Nucleus accumbens (tissue), 56 donors: ENCODE data around the gene RNASE8.

Source experiments
- DNase-seq, 56 donors: peaks; one replicate each; lab custom pipeline; 2025; lab: John Stamatoyannopoulos, UW

Gene RNASE8

DNA sequence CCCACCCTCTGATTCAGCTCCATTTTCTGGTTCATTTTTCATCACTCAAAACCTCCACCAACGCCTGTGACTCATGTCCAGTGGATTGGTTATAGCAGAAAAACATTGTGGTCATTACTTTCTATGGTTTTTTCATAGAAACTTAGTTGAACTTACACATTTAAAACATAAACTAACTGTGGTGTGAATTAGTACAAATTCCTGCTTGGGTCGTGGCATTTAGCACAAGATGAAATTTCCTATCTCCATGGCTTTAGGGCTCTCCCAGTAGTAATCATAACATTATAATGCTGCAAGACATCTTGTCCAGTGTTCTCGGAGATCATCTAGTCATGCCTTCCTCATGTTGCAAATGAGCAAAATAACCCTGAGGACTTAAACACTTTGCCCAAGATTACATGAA, 8.3 kb upstream of the RNASE8 start:
- no peak for DNase-seq

GRCh38 chr14:21050597-21050996, 7.0 kb upstream of the RNASE8 start:
- no peak for DNase-seq

GRCh38 chr14:21053184-21054122, 4.2 kb upstream of the RNASE8 start:
- no peak for DNase-seq

DNA sequence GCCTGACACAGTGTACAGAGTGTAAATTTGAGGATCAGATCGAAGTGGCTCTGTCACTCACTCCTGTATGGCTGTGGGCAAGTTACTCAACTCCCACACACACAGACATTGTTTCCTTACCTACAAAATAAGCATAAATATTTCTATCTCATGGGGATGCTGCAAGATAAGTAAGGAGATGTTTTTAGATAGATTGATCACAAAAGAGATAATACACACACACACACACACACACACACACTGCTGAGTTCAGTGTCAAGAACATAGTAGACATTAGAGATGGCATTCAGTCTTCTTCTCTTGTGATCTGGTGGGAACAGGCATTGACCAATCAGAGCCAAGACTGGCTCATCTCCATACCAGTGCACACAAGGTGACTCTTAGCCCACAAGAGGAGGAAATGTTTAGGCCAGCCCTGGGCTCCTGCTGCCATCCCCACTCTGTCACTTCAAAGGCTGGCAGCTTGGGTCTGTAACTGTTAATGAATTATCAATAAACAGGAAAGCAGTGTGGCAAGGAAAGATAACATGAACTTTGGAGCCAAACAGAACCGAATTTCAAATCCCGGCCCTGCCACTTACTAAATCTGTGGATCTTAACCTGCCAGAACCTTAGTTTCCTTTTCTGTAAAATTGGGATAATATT, 3.4 kb upstream of the RNASE8 start:
- DNase-seq = no peak

DNA sequence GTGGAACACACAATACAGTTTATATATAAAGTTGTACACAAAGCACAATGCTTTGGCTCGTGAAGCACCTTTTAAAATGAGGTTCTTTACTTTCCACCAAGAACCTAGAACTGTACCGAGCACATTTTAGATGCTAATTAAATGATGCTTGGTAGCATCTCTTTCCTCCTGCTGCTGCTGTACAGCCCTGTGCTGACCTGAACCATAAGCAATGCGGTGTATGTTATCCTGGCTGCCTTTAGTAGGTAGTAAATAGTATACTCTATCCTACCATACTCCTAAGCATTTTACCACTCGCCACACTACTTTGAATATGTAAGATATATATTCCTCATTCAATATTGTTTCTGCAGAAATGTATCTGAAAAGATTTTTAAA, 2.9 kb upstream of the RNASE8 start:
- no peak for DNase-seq

- no peak for DNase-seq
Measured at GRCh38 chr14:21055432-21056117, 2.0 kb upstream of the RNASE8 start.

- DNase-seq = no peak
Measured at GRCh38 chr14:21056520-21057163, 980 bp upstream of the RNASE8 start.

DNA sequence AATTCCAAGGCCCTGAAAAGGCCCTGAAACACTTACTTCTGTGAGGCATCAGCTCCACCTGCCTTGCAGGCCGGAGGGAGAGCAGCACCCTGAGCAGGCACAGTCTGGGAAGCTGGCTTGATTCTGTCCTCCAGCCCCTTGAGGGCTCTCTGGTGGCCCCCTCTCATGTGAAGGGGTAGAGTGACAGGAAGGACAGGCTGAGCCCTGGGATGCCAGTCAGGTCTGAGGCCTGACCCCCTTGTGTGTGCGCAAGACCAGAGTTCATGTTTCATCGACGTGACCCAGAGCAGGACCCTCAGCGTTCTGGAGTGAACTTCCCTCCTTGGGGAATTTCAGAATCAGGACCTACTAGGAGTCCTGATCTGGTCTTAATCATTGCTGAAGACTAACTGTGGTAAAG, 1.3 kb downstream of the RNASE8 start:
- DNase-seq = no peak

DNA sequence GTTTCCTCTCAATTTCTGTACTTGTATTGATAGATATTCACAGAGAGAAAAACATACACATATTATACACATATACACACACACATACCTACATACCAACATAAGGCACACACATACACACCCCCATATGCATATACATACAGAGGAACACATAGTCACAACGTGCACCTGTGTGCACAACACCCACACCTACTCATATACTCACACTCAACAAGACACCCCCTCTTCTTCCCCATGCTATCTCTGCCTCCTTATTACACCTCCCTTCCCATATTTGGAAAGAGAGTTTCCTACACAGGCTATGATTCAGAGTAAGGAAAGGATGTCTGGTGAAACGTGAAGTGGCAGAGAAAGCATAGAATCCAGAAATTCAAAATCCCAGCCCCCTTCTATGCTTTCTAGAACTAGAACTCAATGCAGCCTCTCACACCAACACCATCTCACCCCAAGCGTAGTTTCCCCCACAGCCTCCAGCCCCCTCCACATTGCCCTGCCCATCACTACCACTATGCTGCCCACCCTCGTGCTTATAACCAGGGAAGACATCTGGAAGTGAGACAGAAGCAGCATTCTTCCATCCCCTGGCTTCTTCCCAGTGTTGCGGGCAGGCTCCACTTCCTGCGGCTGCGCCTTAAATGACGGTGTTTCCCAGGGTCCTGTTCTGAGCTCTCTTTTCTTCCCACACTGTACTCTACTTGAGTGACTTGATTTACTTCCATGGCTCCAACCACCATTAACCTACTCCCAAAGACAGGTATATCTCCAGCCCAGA, 2.4 kb downstream of the RNASE8 start:
- peak in 21 of 56 donors; percentile 5 to 52 (median 16) for DNase-seq

- no peak for DNase-seq
Measured at GRCh38 chr14:21060614-21061346, 3.2 kb downstream of the RNASE8 start.

DNA sequence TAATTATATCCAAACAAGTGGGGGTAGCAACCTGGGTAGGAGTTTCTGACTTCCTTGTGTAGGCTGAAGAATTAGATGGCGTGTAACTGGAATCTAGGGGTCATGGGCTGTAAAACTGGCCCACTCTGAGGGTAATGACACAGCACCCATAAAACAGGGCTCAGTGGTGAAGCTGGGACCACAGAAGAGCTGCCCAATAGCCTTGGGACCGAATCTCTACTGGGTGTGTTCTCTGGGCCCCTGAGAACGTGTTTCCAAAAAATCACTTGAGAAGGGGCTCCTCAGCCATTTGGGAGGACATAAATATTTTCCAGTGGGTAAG, 3.7 kb downstream of the RNASE8 start:
- no peak for DNase-seq

DNA sequence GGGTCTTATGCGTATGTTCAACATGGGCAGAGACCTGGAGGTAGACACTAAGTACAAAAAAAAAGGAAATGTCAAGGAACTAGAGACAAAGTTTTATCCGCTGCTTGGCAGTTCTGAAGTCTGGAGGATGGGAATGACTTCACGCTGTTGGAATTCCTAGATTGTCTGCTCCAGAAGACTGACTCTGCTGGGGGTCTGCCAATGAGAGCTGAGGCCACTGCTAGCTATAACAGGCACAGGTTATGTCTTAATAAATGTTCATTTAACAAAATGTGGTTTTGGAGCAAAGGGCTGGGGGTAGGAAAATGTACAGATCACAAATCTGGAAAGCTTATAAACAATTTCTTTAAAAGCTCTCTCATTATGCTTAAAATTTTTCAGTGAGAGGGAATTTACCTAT, 5.9 kb downstream of the RNASE8 start:
- no peak for DNase-seq

DNA sequence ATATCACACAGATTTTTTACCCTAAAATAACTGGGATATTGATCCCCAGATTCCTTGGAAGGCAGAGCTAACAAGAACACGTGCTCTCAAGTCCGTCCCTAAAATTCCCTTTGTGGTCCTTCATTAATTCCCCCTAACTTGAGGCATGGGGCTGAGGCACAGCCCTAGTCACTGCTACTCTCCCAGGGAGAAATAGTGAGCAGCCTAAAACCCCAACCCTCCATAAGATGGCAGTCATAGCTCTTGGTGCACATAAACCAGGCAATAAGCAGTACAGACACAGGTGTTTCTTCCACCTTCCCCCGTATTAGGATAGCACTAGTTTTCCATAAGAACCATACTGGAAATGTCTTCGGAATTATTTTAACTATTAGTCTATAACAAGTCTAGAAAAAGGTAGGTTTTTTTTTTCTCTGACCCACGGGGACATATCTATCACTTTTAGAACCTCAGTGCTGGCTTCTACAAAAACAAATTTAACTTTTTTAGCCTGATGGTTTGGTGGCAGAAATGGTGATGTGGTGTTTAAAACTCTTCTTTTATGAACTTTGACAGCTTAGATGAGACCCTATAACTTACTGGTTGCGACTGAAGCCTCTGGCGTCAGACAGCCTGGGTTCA, 9.4 kb downstream of the RNASE8 start:
- DNase-seq = peak in 1 of 56 donors; percentile 9

DNA sequence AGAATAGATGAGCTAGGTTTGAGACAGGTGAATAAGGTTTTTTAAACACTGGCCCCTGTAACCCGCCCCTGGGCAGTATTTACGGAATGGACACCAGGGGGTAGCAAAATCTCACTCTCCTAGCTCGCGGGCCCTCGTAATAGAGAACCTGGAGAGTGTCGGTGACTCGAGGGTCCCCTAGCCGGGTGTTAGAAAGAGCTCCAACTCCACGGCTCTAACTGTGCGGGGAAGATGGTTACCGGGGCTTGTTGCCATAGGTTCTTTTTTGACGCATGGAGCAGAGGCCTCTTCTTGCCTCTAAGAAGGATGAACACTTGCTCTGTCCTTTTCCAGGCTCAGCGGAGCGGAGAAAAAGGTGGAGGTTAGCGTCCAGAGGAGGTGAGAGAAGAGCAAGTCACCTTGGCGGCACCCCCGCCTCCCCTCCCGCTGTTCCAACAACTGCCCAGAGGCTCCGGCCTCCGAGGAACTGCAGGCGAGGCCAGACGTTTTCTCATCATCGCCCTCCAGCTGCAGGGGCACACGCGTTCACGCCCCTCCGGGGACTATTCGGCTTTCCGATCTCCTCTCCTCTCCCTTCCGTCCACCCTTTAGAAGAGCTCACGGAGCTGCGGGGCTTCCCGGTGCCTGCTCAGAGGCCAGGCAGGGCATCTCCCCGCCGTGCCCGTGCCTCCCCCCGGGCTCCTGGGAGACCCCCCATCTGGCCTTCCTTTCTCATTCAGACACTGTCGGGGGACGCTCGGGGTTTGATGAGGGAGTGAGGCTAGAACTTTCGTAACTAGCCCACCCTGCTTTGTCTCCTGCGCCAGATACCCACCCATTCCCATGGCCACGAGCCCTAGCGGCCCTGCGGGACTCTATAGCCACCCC, 11.1 kb downstream of the RNASE8 start:
- peak in 41 of 56 donors; percentile 4 to 69 (median 39) for DNase-seq

- DNase-seq = peak in 50 of 56 donors; percentile 24 to 84 (median 64)
Measured at GRCh38 chr14:21069388-21070082, 11.9 kb downstream of the RNASE8 start.

DNA sequence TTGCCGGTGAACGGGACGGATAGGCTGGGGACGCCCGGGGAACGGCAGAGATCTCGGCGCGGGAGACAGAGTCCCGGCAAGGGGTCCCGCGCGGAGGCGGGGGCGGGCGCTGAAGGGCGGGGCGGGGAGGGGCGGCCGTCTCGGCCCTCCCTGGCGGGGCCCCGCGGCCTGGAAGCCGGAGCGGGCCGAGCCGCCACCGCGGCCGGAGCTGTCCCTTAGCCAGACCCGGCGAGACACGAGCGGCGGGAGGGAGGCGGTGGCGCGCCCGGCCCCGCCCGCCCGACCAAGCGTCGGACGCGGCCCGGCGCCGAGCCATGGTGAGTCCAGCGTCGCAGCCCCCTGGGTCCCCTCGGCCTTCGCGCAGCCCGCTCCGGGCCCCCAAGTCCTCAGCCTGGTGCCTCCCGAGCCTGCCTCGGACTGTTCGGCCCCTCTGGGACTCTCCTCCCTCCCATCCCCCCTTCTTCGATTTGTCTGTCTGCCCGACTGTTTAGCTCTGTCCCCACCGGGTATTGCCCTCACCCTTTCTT, 12.5 kb downstream of the RNASE8 start, which contains the start of gene ARHGEF40:
TSS of gene ARHGEF40 (plus strand) at position 222 of the 527 bp plus-strand sequence. CDS start at position 315, 93 bp downstream.
- DNase-seq = peak in 51 of 56 donors; percentile 27 to 87 (median 65)
